Kidney glomerular epithelial cell (primary cell): ENCODE measurements around the gene ATAD3B.
"Not testable (repeated sequence)": the region's sequence is repeated elsewhere in the genome, so short reads cannot be mapped to it uniquely, and the experiment has no call there.

Experiments
- DNase-seq: peaks from one replicate; lab custom pipeline; 2025; lab: John Stamatoyannopoulos, UW

Gene ATAD3B

DNA sequence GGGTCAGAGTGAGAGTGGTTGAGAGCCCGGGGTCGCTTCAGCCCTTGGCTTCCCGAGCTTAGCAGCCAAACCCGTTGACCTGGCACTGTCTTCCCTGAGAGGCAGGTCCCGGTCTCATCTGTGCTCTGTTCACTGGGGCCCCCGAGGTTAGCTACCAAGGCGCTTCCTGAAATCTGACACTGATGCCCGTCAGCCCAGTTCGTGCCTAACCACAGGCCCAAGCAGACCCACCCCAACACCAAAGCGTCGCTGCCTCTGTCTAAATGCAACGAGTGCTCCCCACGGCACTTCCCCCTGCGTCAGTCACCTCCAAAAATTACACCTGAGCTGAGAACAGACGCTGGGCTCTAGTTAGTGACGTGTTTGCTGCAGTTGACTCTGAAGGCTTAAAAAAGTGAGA is 42.8 kb downstream of the ATAD3B start:
- DNase-seq: not testable (repeated sequence)

DNA sequence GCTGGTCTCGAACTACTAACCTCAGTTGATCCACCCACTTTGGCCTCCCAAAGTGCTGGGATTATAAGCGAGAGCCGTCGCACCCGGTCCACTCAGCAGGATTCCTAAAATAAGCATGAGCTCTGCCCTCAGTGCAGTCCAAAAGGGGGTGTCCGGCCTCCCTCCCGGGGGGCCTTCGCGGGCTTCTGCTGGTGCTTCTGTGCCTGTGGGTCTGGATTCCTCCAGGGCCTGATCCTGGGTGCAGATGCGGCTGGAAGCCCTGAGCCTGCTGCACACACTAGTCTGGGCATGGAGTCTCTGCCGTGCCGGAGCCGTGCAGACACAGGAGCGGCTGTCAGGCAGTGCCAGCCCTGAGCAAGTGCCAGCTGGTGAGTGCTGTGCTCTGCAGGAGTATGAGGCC is 45.4 kb downstream of the ATAD3B start:
- DNase-seq: not testable (repeated sequence)

DNA sequence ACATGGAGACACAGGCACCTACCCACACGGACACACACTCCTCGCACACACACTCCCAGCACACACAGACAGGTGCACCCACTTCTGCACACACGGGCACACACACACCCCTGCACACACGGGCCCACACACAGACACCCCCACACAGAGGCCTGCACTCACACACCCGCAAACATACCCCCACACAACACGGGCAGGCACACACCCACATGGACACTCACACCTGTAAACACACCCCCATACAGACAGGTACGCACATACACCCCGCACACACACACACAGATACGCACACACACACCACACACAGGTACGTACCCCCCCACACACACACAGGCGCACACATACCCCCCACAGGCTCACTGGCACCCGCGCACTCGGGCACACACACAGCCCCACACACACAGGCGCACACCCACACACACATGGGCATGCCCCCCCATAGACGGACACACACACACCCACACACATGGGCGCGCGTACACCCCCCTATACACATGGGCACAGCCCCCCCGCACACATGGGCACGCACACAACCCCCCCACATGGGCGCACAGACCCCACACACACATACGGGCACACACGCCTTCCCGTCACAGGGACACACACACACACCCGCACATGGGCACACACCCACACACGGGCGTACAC is 46.5 kb downstream of the ATAD3B start:
- DNase-seq: no peak

DNA sequence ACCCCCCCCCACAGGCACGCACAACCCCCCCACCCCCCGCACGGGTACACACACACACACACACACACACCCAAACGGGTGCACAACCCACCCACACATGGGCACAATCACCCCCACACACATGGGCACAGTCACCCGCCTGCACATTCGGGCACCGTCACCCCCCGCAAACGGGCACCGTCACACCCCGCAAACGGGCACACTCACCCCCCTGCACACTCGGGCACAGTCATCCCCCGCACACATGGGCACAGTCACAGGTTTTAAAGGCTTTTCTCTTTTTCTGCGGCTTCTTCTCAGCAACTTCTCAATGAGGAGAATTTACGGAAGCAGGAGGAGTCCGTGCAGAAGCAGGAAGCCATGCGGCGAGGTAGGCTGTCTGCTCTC is 47.0 kb downstream of the ATAD3B start:
- DNase-seq: not testable (repeated sequence)

DNA sequence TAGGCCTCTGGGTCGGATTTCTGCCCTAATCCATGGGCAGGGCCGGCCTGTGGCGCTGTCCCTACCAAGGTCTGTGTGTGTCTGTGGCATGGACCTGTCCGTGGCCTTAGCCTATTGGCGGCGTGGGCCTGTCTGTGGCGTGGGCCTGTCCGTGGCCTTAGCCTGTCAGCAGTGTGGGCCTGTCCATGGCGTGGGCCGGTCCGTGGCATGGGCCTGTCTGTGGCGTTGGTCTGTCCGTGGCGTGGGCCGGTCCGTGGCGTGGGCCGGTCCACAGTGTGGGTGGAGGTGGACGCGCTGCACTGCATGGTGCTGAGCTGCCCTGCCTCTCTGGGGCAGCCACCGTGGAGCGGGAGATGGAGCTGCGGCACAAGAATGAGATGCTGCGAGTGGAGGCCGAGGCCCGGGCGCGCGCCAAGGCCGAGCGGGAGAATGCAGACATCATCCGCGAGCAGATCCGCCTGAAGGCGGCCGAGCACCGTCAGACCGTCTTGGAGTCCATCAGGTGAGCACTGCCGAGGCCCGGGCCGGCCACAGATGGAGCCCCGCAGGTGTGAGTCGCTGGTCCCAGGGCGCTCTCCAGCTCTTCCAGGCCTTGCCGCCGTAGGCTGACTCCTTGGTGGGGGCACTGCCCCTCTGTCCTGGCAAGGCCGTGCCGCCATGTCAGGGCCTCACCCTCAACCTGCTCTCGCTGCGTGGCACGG is 48.4 kb downstream of the ATAD3B start:
- DNase-seq: not testable (repeated sequence)

DNA sequence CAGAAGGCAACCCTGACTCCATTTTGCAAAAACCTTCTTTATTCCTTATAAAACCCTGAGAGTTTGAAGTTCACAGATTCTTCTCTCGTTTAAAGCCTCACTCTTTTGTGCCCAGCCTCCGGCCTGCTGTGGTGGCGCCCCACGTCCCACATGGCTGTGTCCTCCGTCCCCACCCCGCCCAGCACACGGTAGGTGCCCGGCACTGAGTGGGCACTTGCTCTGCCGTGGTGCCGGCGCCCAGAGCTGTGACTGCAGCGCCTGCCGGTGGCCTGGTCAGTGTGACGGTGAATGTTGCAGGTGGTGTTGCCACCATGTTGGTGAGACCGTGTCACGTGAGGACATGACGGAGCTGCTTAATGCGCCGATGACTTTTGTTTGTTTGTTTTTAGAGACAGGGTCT is 49.8 kb downstream of the ATAD3B start:
- DNase-seq: no peak

DNA sequence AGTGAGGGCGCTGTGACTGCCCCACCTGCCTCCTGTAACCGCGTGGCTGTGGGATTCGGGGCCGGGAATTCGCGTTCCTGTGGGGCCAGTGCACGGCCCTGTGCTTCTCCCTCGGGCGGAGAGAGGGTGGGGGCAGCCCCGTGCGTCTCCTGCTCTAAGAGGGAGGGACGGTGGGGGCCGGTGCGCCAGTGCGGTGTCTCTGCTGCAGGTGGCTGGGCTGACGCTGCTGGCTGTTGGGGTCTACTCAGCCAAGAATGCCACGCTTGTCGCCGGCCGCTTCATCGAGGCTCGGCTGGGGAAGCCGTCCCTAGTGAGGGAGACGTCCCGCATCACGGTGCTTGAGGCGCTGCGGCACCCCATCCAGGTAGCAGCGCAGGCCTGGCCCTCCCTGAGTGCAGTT is 51.0 kb downstream of the ATAD3B start:
- DNase-seq: not testable (repeated sequence)

DNA sequence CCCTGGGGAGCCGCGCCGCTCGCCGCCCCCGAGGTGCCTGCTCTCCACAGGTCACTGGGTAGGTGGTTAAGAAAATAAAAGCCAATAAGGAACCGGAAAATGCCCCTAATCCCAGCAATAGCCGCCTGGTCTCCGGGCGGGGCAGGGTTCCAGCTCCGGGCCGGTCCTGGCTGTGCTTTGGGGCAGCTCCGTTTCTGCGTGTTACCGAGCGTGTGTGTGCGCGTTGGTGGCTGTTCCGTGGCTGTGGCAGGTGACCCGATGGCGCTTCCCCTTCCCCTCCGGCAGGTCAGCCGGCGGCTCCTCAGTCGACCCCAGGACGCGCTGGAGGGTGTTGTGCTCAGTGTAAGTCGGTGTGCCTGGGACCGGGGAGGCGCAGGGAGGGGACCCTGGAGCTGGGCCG is 51.7 kb downstream of the ATAD3B start:
- not testable (repeated sequence) for DNase-seq

DNA sequence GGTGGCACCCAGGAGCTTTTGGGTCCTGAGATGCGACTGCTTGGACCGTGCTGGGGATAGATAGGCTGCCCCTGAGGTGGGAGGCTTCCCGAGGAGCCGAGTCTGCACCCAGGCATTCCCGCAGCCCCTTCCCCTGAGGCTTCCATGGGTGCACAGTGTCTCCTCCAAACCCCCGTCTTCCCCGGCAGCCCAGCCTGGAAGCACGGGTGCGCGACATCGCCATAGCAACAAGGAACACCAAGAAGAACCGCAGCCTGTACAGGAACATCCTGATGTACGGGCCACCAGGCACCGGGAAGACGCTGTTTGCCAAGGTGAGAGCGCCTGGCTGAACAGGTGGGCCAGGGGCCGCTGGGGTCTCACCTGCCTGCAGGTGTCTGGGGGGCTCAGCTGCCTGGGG is 52.1 kb downstream of the ATAD3B start:
- not testable (repeated sequence) for DNase-seq

DNA sequence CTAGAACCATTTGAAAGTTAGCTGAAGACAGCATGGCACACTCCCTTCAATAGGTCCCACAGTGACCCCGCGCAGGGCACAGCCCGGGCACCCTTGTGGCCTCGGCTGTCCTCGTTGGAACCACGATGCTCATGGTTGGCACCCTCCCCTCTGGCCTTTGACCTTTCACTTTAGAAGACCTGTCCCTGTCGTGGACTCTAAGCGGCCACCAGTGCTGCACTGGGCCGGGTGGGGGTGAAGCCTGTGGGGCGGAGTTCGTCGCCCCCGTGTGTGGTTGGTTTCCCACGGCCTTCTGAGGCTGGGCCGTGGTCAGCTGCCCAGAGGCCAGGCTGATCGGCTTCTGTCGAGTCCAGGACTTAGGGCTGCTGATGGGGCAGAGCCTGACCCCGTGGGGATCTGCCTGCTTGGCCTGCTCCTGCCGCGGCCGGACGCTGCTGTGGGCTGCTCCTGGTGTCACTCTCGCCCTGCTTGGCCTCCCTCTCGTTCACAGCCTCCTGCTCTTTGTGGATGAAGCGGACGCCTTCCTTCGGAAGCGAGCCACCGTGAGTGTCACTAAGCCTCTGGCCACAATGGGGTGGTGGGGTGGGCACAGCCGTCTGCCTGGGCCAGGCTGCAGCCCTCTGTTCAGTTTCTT is 53.3 kb downstream of the ATAD3B start:
- DNase-seq: not testable (repeated sequence)

DNA sequence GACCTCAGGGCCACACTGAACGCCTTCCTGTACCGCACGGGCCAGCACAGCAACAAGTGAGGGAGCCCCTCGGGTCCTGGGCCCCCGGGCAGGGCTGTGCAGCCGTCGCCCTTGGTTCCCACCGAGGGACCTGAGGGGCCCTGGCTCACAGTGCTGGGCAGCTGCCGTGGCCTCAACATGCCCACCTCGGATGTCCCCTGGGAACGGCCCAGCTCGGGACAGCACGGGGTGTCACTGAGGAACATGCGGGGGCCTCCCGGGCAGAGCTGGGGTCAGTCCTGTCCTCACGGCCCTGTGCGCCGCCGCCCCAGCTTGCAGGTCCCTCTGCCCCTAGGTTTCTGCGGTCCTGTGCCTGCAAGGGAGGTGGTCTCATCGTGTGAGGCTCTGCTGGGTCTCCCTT is 54.9 kb downstream of the ATAD3B start:
- not testable (repeated sequence) for DNase-seq

DNA sequence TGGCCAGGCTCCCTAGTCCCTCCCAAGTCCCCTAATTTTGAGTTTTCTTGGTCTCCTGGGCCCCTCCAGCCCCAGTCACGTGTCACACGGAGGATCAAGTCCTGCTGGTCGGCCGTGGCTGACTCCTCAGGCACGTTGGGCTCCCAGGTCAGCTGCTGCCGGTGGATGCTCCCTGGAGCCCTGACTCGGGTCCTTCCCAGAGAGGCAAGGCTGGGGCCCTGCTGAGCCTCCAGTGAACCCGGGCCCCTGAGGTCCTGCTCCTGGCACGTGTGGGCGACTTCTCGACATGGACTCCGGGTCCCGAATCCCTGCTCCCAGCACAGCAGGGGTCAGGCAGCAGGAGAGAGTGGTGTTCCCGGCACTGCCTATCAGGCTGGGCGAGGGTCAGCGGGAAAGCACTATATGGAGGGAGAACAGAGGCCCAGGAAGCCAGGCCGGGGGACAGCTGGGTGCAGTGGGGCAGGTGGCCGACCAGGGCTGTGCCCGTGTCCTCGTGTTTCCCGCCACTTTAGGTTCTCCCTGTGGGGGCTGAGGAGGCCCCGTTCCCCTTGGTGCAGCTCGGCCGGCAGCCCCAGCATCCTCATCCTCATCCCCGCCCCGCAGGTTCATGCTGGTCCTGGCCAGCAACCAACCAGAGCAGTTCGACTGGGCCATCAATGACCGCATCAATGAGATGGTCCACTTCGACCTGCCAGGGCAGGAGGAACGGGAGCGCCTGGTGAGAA is 55.7 kb downstream of the ATAD3B start:
- no peak for DNase-seq

DNA sequence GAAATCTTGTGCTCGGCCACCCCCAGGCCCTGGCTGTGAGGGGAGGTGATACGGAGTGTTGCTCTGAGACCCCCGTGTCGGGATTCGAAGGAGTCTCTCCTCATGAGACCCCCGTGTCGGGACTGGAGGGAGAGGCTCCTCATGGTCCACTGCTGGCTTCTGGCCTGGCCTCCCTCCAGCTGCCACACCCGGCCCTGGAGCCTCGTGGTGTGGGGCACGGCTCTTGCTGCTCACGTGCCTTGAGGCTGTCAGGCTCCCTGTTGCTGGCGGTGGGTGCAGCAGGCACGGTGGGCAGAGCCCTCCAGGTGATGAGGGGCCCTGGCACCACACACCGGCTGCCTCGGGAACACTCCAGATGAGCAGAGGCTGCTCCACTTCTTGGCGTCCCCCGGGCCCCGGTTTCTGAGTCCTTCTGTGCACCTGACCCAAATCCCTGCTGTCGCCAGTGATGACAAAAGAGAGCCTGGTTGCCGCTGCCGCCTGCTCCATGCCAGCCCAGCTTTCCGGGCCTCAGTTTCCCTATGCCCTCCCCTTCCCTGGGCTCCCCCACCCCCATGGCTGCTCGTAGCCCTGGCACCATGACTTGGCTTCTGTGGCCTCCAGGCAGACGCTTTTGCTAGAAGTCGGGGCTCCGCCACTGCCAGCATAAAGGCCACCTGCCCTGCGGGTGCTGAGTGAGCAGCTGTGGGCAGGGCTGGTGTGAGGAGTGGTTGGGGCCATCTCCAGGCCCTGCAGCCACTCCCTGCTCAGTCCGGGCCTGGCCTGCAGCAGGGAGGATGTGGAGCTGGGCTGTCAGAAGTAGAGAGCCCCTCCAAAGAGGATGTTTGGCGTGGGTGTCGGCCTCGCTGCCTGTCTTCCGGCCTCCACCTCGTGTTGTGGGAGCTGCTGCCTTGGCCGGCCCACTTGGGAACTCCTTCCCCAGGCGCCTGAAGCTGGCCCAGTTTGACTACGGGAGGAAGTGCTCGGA is 57.0 kb downstream of the ATAD3B start:
- no peak for DNase-seq

DNA sequence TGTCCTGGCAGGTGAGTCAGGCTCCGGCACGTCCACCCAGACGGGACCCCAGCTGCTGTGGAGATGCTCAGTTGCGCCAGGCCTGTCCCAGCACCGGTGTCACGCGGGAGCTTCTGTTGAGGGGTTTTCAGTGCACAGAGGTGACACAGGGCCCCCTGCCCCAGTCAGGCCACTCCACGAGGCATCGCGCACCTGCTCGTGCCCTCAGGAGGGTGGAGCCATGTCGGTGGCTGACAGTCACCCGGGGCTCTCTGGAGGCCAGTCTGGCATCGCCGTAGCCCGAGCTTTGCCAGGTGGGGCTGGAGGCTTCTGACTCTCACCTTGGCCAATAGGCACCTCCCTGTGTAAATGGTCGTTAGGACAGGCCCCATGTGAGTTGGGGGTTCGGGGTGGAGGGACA is 57.8 kb downstream of the ATAD3B start:
- DNase-seq: no peak

DNA sequence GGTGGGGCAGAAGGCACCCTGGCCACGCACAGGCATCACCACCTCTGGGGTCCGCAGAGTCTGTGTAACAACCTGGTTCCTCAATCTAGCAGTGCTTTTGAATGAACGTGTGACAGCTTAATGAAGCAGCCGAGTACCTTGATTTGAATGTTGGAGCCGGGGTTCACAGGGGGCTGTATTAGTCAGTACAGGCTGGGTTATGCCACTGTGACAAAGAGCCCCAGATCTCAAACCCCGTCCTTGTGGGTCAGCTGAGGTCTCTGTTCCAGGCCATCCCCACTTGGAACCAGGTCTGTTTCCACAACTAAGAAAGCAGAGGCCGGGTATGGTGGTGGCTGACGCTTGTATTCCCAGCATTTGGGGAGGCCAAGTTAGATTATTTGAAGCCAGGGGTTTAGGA is 58.4 kb downstream of the ATAD3B start:
- no peak for DNase-seq

DNA sequence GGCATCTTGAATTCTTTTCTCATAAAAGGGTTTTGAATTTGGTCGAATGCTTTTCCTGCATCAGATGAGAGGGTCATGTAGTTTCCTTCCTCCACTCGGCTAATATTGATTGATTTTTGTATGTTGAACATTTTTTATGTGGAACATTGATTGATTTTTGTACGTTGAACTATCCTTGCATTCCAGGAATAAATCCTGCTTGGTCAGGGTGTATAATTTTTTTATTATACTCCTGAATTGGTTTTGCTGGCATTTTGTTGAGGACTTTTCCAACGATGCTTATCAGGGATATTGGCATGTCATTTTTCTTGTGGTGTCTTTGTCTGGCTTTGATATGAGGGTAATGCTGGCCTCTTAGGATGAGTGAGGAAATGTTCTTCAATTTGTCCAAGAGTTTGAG is 60.4 kb downstream of the ATAD3B start:
- no peak for DNase-seq

DNA sequence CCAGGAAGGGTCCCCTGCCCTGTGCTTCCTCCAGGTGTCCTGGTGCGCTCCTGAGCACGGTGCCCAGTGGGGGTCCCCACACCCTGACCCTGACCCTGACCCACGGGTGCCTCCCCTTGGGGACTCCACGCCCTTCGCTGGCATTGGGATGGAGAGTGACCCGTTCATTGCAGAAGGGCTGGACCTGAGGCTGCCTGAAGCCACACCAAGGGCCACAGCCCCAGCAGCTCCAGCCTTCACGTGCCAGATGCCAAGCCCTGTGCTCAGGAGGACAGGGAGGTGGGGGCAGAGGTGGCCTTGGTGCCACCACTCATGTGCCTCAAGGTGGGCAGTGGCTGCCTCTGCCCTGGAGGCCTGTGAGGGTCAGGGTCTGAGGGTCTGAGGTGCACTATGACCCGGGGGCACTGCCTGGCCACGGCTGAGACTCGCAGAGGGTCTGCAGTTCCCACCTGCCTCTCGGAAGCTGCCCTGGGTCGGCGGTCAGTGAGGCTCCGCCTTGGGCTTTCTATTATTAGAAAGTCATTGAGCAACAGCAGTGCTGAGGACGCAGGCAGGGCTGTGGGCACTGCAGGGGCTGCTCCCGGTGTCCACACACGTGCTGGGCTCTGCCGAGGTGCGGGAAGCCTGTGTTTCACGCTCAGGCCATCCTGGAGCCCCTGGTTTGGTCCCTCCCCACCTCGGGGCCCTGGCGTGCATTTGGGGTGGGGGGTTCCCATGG is 61.8 kb downstream of the ATAD3B start:
- DNase-seq: not testable (repeated sequence)

DNA sequence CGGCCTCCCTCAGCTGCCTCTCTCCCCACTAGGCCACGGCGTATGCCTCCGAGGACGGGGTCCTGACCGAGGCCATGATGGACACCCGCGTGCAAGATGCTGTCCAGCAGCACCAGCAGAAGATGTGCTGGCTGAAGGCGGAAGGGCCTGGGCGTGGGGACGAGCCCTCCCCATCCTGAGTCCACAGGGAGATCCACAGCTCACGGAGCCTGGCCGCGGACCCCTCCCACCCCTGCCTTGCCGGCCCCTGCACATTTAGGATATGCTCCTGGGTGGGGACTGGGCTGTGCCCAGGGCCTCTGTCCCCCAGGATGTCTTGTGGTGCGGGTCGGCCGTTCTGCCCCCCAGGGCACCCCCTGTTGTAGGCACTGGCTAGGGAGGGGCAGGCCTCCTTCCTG is 62.3 kb downstream of the ATAD3B start:
- DNase-seq: not testable (repeated sequence)

DNA sequence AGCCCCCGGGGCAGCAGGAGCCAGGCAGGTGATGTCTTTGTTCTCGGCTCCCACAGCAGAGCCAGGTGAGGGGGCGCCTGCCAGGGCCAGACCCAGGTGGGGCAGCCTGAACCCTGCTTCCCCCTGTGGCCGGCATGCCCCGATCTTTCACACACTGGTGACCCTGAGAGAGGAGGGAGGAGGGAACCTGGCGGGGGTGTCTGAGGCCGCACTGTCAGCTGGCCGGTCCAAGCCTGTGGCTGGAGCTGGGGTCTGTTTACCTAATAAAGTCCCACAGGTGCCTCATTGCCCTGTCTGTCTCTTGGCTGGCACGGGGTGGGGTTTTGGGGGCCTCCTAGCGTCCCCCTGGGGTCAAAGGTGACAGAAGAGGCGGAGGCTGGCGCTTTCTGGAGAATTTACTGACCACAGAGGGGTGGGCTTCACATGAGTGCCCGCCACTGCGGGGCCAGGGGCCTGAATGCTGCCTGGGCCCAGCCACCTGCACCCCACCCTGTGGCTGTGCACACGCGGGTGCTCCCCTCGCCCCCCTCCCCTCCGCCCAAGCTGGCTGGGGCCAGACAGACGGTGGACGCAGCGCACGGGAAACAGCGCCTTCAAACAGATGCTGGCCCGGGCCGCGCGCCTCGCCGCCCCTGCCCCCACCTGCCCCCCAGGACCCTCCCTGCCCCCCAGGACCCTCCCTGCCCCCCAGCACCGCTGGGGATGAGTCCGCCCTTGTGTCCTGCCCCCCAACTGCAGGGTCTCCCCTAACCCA is 63.0 kb downstream of the ATAD3B start:
- no peak for DNase-seq
